SKM-1 treated with dmso at 0.1 percent for 144 hours (cell line): ENCODE data around the gene BICD2.

Experiments
- DNase-seq: peaks from one replicate; lab custom pipeline; 2025; ENCODE audit not compliant: unreplicated experiment; lab: John Stamatoyannopoulos, UW

Gene BICD2

GRCh38 chr9:92716557-92716956, 48.1 kb downstream of the BICD2 start:
- DNase-seq, result no peak

- no peak for DNase-seq
Observed at GRCh38 chr9:92715488-92716231, 49.0 kb downstream of the BICD2 start.

GRCh38 chr9:92714787-92715487, 49.7 kb downstream of the BICD2 start:
- no peak for DNase-seq

- no peak for DNase-seq
Observed at GRCh38 chr9:92714016-92714415, 50.6 kb downstream of the BICD2 start.

- no peak for DNase-seq
Observed at GRCh38 chr9:92713528-92713927, 51.1 kb downstream of the BICD2 start.

GRCh38 chr9:92712767-92713166, 51.9 kb downstream of the BICD2 start:
- no peak for DNase-seq

- DNase-seq, result no peak
Observed at GRCh38 chr9:92711844-92712243, 52.8 kb downstream of the BICD2 start.

GRCh38 chr9:92711146-92711545, 53.5 kb downstream of the BICD2 start:
- DNase-seq, result no peak

- DNase-seq, result no peak
Observed at GRCh38 chr9:92710368-92710767, 54.3 kb downstream of the BICD2 start.

GRCh38 chr9:92709954-92710353, 54.7 kb downstream of the BICD2 start:
- no peak for DNase-seq

- DNase-seq, result no peak
Observed at GRCh38 chr9:92709240-92709639, 55.4 kb downstream of the BICD2 start.

- no peak for DNase-seq
Observed at GRCh38 chr9:92707530-92707929, 57.1 kb downstream of the BICD2 start.

- no peak for DNase-seq
Observed at GRCh38 chr9:92706218-92706940, 58.3 kb downstream of the BICD2 start.

GRCh38 chr9:92704528-92704927, 60.1 kb downstream of the BICD2 start:
- DNase-seq, result no peak

- DNase-seq, result no peak
Observed at GRCh38 chr9:92696619-92697018, 68.0 kb downstream of the BICD2 start.

GRCh38 chr9:92686954-92687353, 77.7 kb downstream of the BICD2 start:
- DNase-seq, result peak; percentile 1

- DNase-seq, result no peak
Observed at GRCh38 chr9:92685022-92685421, 79.6 kb downstream of the BICD2 start.

GRCh38 chr9:92682269-92682668, 82.4 kb downstream of the BICD2 start:
- no peak for DNase-seq

- no peak for DNase-seq
Observed at GRCh38 chr9:92680166-92681119, 84.2 kb downstream of the BICD2 start.

- no peak for DNase-seq
Observed at GRCh38 chr9:92679413-92680165, 85.0 kb downstream of the BICD2 start.
